A549 (cell line): Measurements from ENCODE around the gene OR2S2. TPM values are rescaled to one million over a fixed set of nuclear protein-coding genes. Genes with fewer than 3 reads are reported as not detected.

Experiments used
- ATAC-seq, 2 experiments: fragments of 200-7000 bp in 1 of 2; fragments of >200 bp in 1 of 2; cut with Nextera tagmentation in 1 of 2; cut with Tn5 transposase in 1 of 2; 3 replicates each; pipeline versions ENCODE4 v1.8.0 to v1.9.1; 2018 to 2020; ENCODE audit warnings: mild to moderate bottlenecking in 1 of 2, moderate library complexity in 1 of 2
- CTCF ChIA-PET: fragments of 300-600 bp; sonication (Branson Sonifier 250); formaldehyde crosslinking; extraction: SDS; loops from one replicate; lab custom pipeline; 2021; ENCODE audit warnings: antibody characterized with exemption, inconsistent platforms; lab: Yijun Ruan, JAX
- POLR2A ChIA-PET: fragments of 350-600 bp; formaldehyde crosslinking; extraction: SDS; loops from one replicate; lab custom pipeline; 2021; ENCODE audit warnings: antibody characterized with exemption, inconsistent platforms; lab: Yijun Ruan, JAX
- DNase-seq, 2 experiments: peaks; one replicate each; pipeline versions ENCODE4 v3.0.0 to v3.0.0-alpha.2; 2011 to 2016; ENCODE audit warnings: low read depth in 1 of 2, low spot score in 1 of 2
- FAIRE-seq: peaks from 2 replicates; lab custom pipeline; 2011; peaks lifted over from hg19 to GRCh38; lab: Jason Lieb, UNC
- H3K27ac ChIP-seq, 2 experiments: fragments of >200 bp; sonication (Bioruptor Twin); formaldehyde crosslinking; 3 replicates each; pipeline ENCODE4 v1.5.1; 2016 to 2017
- H3K4me1 ChIP-seq: fragments of >200 bp; sonication (Bioruptor Twin); formaldehyde crosslinking; 3 replicates; pipeline ENCODE4 v1.6.1; 2016
- H3K4me2 ChIP-seq: fragments of >200 bp; sonication (Bioruptor Twin); formaldehyde crosslinking; 3 replicates; pipeline ENCODE4 v1.6.1; 2016
- H3K4me3 ChIP-seq: fragments of >200 bp; sonication (Bioruptor Twin); formaldehyde crosslinking; 3 replicates; pipeline ENCODE4 v1.5.1; 2016
- H3K9me3 ChIP-seq: fragments of >200 bp; sonication (Bioruptor Twin); formaldehyde crosslinking; 3 replicates; pipeline ENCODE4 v1.6.1; 2016
- ATOH8 ChIP-seq: fragments of 250-450 bp; sonication (Bioruptor Pico); IDR thresholded peaks from 2 replicates; pipeline ENCODE4 v1.5.0; 2020; ENCODE audit warnings: low read depth, mild to moderate bottlenecking, moderate library complexity
- CBX8 ChIP-seq: fragments of 200-600 bp; sonication (generic); IDR thresholded peaks from 2 replicates; pipeline ENCODE4 v1.6.1; 2016
- FOSL2 ChIP-seq, 2 experiments: fragments of 450-650 bp in 1 of 2; fragments of >200 bp in 1 of 2; sonication (Bioruptor Twin) in 1 of 2; formaldehyde crosslinking; IDR thresholded peaks; 2 replicates each; pipeline versions ENCODE4 v1.5.0 to v1.6.1; 2016 to 2020; ENCODE audit warnings: mild to moderate bottlenecking in 1 of 2, moderate library complexity in 1 of 2
- HEYL ChIP-seq: fragments of 250-450 bp; sonication (Bioruptor Pico); IDR thresholded peaks from 2 replicates; pipeline ENCODE4 v1.8.0; 2021; ENCODE audit warnings: mild to moderate bottlenecking, moderate library complexity
- HMGXB4 ChIP-seq: fragments of 250-450 bp; sonication (Bioruptor Pico); IDR thresholded peaks from 2 replicates; pipeline ENCODE4 v1.5.0; 2021; ENCODE audit warnings: mild to moderate bottlenecking, moderate library complexity, borderline replicate concordance
- HOXB13 ChIP-seq: fragments of 250-450 bp; sonication (Bioruptor Pico); IDR thresholded peaks from 2 replicates; pipeline ENCODE4 v1.5.0; 2020; ENCODE audit warnings: low read depth, mild to moderate bottlenecking, moderate library complexity
- JUN ChIP-seq, 2 experiments: fragments of >200 bp; sonication (Bioruptor Twin); formaldehyde crosslinking; IDR thresholded peaks; 2 replicates in 1 of 2; 3 replicates in 1 of 2; pipeline ENCODE4 v1.6.1; 2016 to 2017
- KDM5A ChIP-seq: fragments of 200-600 bp; sonication (generic); IDR thresholded peaks from 2 replicates; pipeline ENCODE4 v1.6.1; 2016; ENCODE audit warnings: antibody characterized with exemption, mild to moderate bottlenecking
- MAZ ChIP-seq: fragments of 150-350 bp; IDR thresholded peaks from 2 replicates; pipeline ENCODE4 v1.6.1; 2014; ENCODE audit warnings: antibody characterized with exemption, low read depth, low read length, borderline replicate concordance
- NFE2L2 ChIP-seq: fragments of 150-350 bp; conservative IDR thresholded peaks from 2 replicates; pipeline ENCODE4 v1.6.1; 2014; ENCODE audit warnings: low read length
- PHF8 ChIP-seq: fragments of 200-600 bp; sonication (generic); IDR thresholded peaks from 2 replicates; pipeline ENCODE4 v1.6.1; 2016; ENCODE audit warnings: low read depth, mild to moderate bottlenecking, antibody characterized with exemption, moderate library complexity, borderline replicate concordance
- POLR2A ChIP-seq: IDR thresholded peaks from 2 replicates; pipeline ENCODE4 v1.6.1; 2012; ENCODE audit warnings: mild to moderate bottlenecking, low read length
- POLR2AphosphoS2 ChIP-seq: conservative IDR thresholded peaks from 2 replicates; pipeline ENCODE4 v1.6.1; 2012; ENCODE audit warnings: low read length, improper control_type of control experiment, inconsistent platforms
- RAD21 ChIP-seq, 2 experiments: fragments of >200 bp in 1 of 2; sonication (Bioruptor Twin) in 1 of 2; formaldehyde crosslinking in 1 of 2; IDR thresholded peaks in 1 of 2; conservative IDR thresholded peaks in 1 of 2; 2 replicates in 1 of 2; 3 replicates in 1 of 2; pipeline ENCODE4 v1.6.1; 2012 to 2018; ENCODE audit warnings: inconsistent platforms in 1 of 2
- RARB ChIP-seq: fragments of 250-450 bp; sonication (Bioruptor Pico); IDR thresholded peaks from 2 replicates; pipeline ENCODE4 v1.8.0; 2021; ENCODE audit warnings: mild to moderate bottlenecking, moderate library complexity
- RFX5 ChIP-seq: fragments of 450-650 bp; IDR thresholded peaks from 2 replicates; pipeline ENCODE4 v1.7.1; 2014; ENCODE audit warnings: antibody characterized with exemption, mild to moderate bottlenecking, moderate library complexity
- RNF2 ChIP-seq: fragments of 200-600 bp; sonication (generic); IDR thresholded peaks from 2 replicates; pipeline ENCODE4 v1.6.1; 2016; ENCODE audit warnings: low read depth, mild to moderate bottlenecking, antibody characterized with exemption, moderate library complexity, borderline replicate concordance
- SREBF2 ChIP-seq: fragments of 450-650 bp; IDR thresholded peaks from 2 replicates; pipeline ENCODE4 v1.6.1; 2014; ENCODE audit warnings: mild to moderate bottlenecking, moderate library complexity
- TFCP2L1 ChIP-seq: fragments of 250-450 bp; sonication (Bioruptor Pico); IDR thresholded peaks from 2 replicates; pipeline ENCODE4 v1.5.0; 2021; ENCODE audit warnings: mild to moderate bottlenecking
- TP53 ChIP-seq: fragments of 250-450 bp; sonication (Bioruptor Pico); IDR thresholded peaks from 2 replicates; pipeline ENCODE4 v1.5.0; 2021; ENCODE audit warnings: mild to moderate bottlenecking, moderate library complexity
- USF2 ChIP-seq: fragments of 450-650 bp; IDR thresholded peaks from 2 replicates; pipeline ENCODE4 v1.6.1; 2014; ENCODE audit warnings: antibody characterized with exemption
- ZFP36 ChIP-seq: fragments of 450-650 bp; IDR thresholded peaks from 2 replicates; pipeline ENCODE4 v1.6.1; 2014; ENCODE audit warnings: borderline replicate concordance; ENCODE audit not compliant: partially characterized antibody
- ZSCAN20 ChIP-seq: fragments of 250-450 bp; sonication (Bioruptor Pico); IDR thresholded peaks from 2 replicates; pipeline ENCODE4 v1.8.0; 2022; ENCODE audit warnings: mild to moderate bottlenecking, moderate library complexity
- WGBS: methylation state at CpG from one replicate; pipeline ENCODE4 v1.1.6; 2017; ENCODE audit errors: missing lambda C conversion rate; 5-methylcytosine and 5-hydroxymethylcytosine counted together
- polyA minus RNA-seq: library from RNA; depleted of rRNA, polyadenylated mRNA; stranded (reverse); fragments of >200 nt; gene quantifications from 2 replicates; pipeline ENCODE4 v1.2.3, GENCODE V29; 2011; rRNA and poly(A)+ RNA removed
- polyA plus RNA-seq, 4 experiments: library from polyadenylated mRNA; depleted of rRNA in 3 of 4; stranded (reverse); fragments of >200 nt; fragmentation: RNase III in 1 of 4; extraction: RNeasy Plus Mini Kit Qiagen cat#74134 plus additional on column Dnase treatment in 1 of 4; gene quantifications; 2 replicates in 3 of 4; 3 replicates in 1 of 4; pipeline ENCODE4 v1.2.3, GENCODE V29; 2011 to 2017
- TF ChIP-seq, protein P1 (sequence below): fragments of 200-600 bp; sonication (generic); IDR thresholded peaks from 2 replicates; pipeline ENCODE4 v1.6.1; 2016; ENCODE audit warnings: antibody characterized with exemption, mild to moderate bottlenecking, moderate library complexity
- TF ChIP-seq, protein P2 (sequence below): IDR thresholded peaks from 2 replicates; pipeline ENCODE4 v1.6.1; 2012

OR2S2 gene, protein sequence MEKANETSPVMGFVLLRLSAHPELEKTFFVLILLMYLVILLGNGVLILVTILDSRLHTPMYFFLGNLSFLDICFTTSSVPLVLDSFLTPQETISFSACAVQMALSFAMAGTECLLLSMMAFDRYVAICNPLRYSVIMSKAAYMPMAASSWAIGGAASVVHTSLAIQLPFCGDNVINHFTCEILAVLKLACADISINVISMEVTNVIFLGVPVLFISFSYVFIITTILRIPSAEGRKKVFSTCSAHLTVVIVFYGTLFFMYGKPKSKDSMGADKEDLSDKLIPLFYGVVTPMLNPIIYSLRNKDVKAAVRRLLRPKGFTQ
- polyA plus RNA-seq (2011; rRNA removed) (not detected in 2 replicates), polyA plus RNA-seq (2017; fragmentation: RNase III; extraction: RNeasy Plus Mini Kit Qiagen cat#74134 plus additional on column Dnase treatment) (not detected in 3 replicates), polyA minus RNA-seq (not detected in 2 replicates)
- polyA plus RNA-seq (2012; cell fraction: cytosol; rRNA removed), result not detected in 2 replicates
- not detected in 2 replicates for polyA plus RNA-seq (2012; cell fraction: nucleus; rRNA removed)

- H3K9me3 ChIP-seq, result no peaks in the 10 kb centered on the region
- H3K4me1 ChIP-seq, result peaks cover 4% of the 10 kb centered on the region; the same call in 1 of the 3 replicates
- H3K4me3 ChIP-seq, result no peak within 1 kb of the TSS
- 59% methylated on average over 5 of the region's 5 CpGs for WGBS
- TF ChIP-seq MAZ (no peak), USF2 (no peak), TP53 (no peak), SREBF2 (no peak), NFE2L2 (no peak), CBX8 (no peak), PHF8 (no peak)
- ATAC-seq (no peak), DNase-seq (no peak), FAIRE-seq (no peak)
- ChIA-PET CTCF (interaction anchor here (0.8 to 7.5 kb wide), 6 partner anchors 12 to 63 kb away, joined by 3 to 104 read pairs (median 7); no protein-coding TSS in a partner anchor), POLR2A (no interaction called here)
- H3K27ac ChIP-seq, result no peak within 1 kb of the TSS
- no peak within 1 kb of the TSS for H3K4me2 ChIP-seq
Observed at GRCh38 chr9:35958104-35958837, at the start of gene OR2S2. Gene OR2S2 (minus strand): TSS chr9:35958154. CDS start chr9:35958098, 56 bp downstream.

- peaks cover 4% of the 10 kb centered on the region; the same call in 1 of the 3 replicates for H3K9me3 ChIP-seq
- FAIRE-seq, result no peak
- no peak overlapping the region for H3K27ac ChIP-seq
- 6% methylated on average over 1 of the region's 1 CpG for WGBS
- no peak for ATAC-seq
- no peak overlapping the region for H3K4me2 ChIP-seq
- H3K4me3 ChIP-seq, result no peak overlapping the region
- ChIA-PET POLR2A (no interaction called here), CTCF (interaction anchor here (0.6 to 11.3 kb wide), 23 partner anchors 12 to 1185 kb away, joined by 3 to 210 read pairs (median 5); partner anchors contain the start of genes CCIN, HRCT1, OR2S2 and RECK)
- no peak for DNase-seq
- H3K4me1 ChIP-seq, result no peaks in the 10 kb centered on the region
- TF ChIP-seq, protein P1, sequence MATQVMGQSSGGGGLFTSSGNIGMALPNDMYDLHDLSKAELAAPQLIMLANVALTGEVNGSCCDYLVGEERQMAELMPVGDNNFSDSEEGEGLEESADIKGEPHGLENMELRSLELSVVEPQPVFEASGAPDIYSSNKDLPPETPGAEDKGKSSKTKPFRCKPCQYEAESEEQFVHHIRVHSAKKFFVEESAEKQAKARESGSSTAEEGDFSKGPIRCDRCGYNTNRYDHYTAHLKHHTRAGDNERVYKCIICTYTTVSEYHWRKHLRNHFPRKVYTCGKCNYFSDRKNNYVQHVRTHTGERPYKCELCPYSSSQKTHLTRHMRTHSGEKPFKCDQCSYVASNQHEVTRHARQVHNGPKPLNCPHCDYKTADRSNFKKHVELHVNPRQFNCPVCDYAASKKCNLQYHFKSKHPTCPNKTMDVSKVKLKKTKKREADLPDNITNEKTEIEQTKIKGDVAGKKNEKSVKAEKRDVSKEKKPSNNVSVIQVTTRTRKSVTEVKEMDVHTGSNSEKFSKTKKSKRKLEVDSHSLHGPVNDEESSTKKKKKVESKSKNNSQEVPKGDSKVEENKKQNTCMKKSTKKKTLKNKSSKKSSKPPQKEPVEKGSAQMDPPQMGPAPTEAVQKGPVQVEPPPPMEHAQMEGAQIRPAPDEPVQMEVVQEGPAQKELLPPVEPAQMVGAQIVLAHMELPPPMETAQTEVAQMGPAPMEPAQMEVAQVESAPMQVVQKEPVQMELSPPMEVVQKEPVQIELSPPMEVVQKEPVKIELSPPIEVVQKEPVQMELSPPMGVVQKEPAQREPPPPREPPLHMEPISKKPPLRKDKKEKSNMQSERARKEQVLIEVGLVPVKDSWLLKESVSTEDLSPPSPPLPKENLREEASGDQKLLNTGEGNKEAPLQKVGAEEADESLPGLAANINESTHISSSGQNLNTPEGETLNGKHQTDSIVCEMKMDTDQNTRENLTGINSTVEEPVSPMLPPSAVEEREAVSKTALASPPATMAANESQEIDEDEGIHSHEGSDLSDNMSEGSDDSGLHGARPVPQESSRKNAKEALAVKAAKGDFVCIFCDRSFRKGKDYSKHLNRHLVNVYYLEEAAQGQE, result no peak
- TF ChIP-seq RARB (no peak), KDM5A (no peak), RNF2 (no peak), HOXB13 (CRISPR knock-in tag) (no peak), HMGXB4 (CRISPR knock-in tag) (no peak), USF2 (no peak), RFX5 (no peak), RAD21 (conservative IDR thresholded peaks at IDR 0.05 in 1 of 2, IDR thresholded peaks at IDR 0.05 in 1 of 2) (no peak), ATOH8 (CRISPR knock-in tag) (no peak), HEYL (CRISPR knock-in tag) (no peak), ZFP36 (no peak), ZSCAN20 (CRISPR knock-in tag) (no peak), TFCP2L1 (CRISPR knock-in tag) (no peak), POLR2AphosphoS2 (no peak), JUN (IDR thresholded peaks at IDR 0.05) (no peak), POLR2A (no peak), FOSL2 (IDR thresholded peaks at IDR 0.05) (no peak), FOSL2 (CRISPR knock-in tag; IDR thresholded peaks at IDR 0.05) (no peak)
- TF ChIP-seq, protein P2, sequence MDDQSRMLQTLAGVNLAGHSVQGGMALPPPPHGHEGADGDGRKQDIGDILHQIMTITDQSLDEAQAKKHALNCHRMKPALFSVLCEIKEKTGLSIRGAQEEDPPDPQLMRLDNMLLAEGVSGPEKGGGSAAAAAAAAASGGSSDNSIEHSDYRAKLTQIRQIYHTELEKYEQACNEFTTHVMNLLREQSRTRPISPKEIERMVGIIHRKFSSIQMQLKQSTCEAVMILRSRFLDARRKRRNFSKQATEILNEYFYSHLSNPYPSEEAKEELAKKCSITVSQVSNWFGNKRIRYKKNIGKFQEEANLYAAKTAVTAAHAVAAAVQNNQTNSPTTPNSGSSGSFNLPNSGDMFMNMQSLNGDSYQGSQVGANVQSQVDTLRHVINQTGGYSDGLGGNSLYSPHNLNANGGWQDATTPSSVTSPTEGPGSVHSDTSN, result no peak
Observed at GRCh38 chr9:36007316-36007708, 49.4 kb upstream of the OR2S2 start.
